GM21526 (cell line): ENCODE results near the gene SDHA.
"Not testable (repeated sequence)": the region's sequence is repeated elsewhere in the genome, so short reads cannot be mapped to it uniquely, and the experiment has no call there.

Experiments
- ATAC-seq: cut with Tn5 transposase; IDR thresholded peaks from one replicate; pipeline ENCODE4 v1.9.1; 2021; ENCODE audit warnings: moderate library complexity; ENCODE audit not compliant: unreplicated experiment, low FRiP score

The SDHA gene

GRCh38 chr5:196350-196749, 21.8 kb upstream of the SDHA start:
- no peak for ATAC-seq

- not testable (repeated sequence) for ATAC-seq
These were observed 21.1 kb upstream of the SDHA start for GRCh38 chr5:197031-197430.

- ATAC-seq = no peak
These were observed 20.1 kb upstream of the SDHA start for GRCh38 chr5:197892-198489.

GRCh38 chr5:198516-199196, 19.5 kb upstream of the SDHA start:
- no peak for ATAC-seq

- ATAC-seq = no peak
These were observed 18.7 kb upstream of the SDHA start for GRCh38 chr5:199197-199949.

GRCh38 chr5:199950-200645, 18.0 kb upstream of the SDHA start:
- no peak for ATAC-seq

GRCh38 chr5:200985-201384, 17.1 kb upstream of the SDHA start:
- ATAC-seq = no peak

GRCh38 chr5:201672-202071, 16.4 kb upstream of the SDHA start:
- ATAC-seq = no peak

- ATAC-seq = no peak
These were observed 14.7 kb upstream of the SDHA start for GRCh38 chr5:203246-203930.

GRCh38 chr5:204001-204400, 14.1 kb upstream of the SDHA start:
- no peak for ATAC-seq

- ATAC-seq = no peak
These were observed 13.7 kb upstream of the SDHA start for GRCh38 chr5:204462-204861.

GRCh38 chr5:204966-205670, 13.0 kb upstream of the SDHA start:
- ATAC-seq = no peak

- no peak for ATAC-seq
These were observed 11.7 kb upstream of the SDHA start for GRCh38 chr5:206406-206805.

- ATAC-seq = no peak
These were observed 11.1 kb upstream of the SDHA start for GRCh38 chr5:206927-207536.

- no peak for ATAC-seq
These were observed 10.5 kb upstream of the SDHA start for GRCh38 chr5:207599-207998.

- ATAC-seq = no peak
These were observed 9.5 kb upstream of the SDHA start for GRCh38 chr5:208449-209114.

- no peak for ATAC-seq
These were observed 4.2 kb upstream of the SDHA start for GRCh38 chr5:213803-214395.

- not testable (repeated sequence) for ATAC-seq
These were observed 2.9 kb upstream of the SDHA start for GRCh38 chr5:215256-215655.

- ATAC-seq = not testable (repeated sequence)
These were observed 2.0 kb upstream of the SDHA start for GRCh38 chr5:216076-216475.
